Measurements from ENCODE around the gene AEBP1. TPM values are rescaled to one million over a fixed set of nuclear protein-coding genes. Genes with fewer than 3 reads are reported as not detected.
A peak's percentile ranks its signal among the peaks of the same experiment; 100 is the strongest.

The AEBP1 gene
- polyA plus RNA-seq (2013, experiment 1 of 2), result 24.0 TPM
- polyA plus RNA-seq (2013, experiment 2 of 2), result 30.7 TPM

- Histone ChIP-seq H3K27ac (ENCODE audit: low read depth, low read length) (no peak within 1 kb of the TSS), H3K27me3 (ENCODE audit: insufficient read depth, low read length) (peaks cover 20% of the 10 kb centered on the region), H3K4me1 (ENCODE audit: insufficient read depth, low read length) (peaks cover 10% of the 10 kb centered on the region; the same call in 1 of the 2 replicates), H3K9me3 (ENCODE audit: insufficient read depth, low read depth, low read length) (no peaks in the 10 kb centered on the region), H3K4me3 (ENCODE audit: low read length) (peak within 1 kb of the TSS; percentile 57), H3K36me3 (ENCODE audit: insufficient read depth, low read length) (peaks cover 3% of the 10 kb centered on the region; the same call in 1 of the 2 replicates), H3K9ac (ENCODE audit: low read depth, low read length) (peak within 1 kb of the TSS; percentile 30; the same call in 1 of the 2 replicates)
- WGBS, result 2% methylated on average over 70 of the region's 87 CpGs
Measured at GRCh38 chr7:44103923-44104859, at the start of gene AEBP1. TSS of gene AEBP1 (plus strand) at chr7:44104345. CDS start at chr7:44104666, 321 bp downstream.

- H3K9me3 ChIP-seq (ENCODE audit: insufficient read depth, low read depth, low read length), result no peaks in the 10 kb centered on the region
- H3K27ac ChIP-seq (ENCODE audit: low read depth, low read length), result no peak overlapping the region
- H3K4me1 ChIP-seq (ENCODE audit: insufficient read depth, low read length), result no peaks in the 10 kb centered on the region
- no peak overlapping the region for H3K4me3 ChIP-seq (ENCODE audit: low read length)
- H3K27me3 ChIP-seq (ENCODE audit: insufficient read depth, low read length), result no peaks in the 10 kb centered on the region
- 91% methylated on average over 7 of the region's 7 CpGs for WGBS
- no peak overlapping the region for H3K9ac ChIP-seq (ENCODE audit: low read depth, low read length)
- H3K36me3 ChIP-seq (ENCODE audit: insufficient read depth, low read length), result peaks cover 85% of the 10 kb centered on the region
Measured at GRCh38 chr7:44056681-44057080, 47.5 kb upstream of the AEBP1 start.

GRCh38 chr7:44057181-44057848 lies 46.8 kb upstream of the AEBP1 start:
- Histone ChIP-seq H3K9ac (ENCODE audit: low read depth, low read length) (no peak overlapping the region), H3K27ac (ENCODE audit: low read depth, low read length) (no peak overlapping the region), H3K4me1 (ENCODE audit: insufficient read depth, low read length) (no peaks in the 10 kb centered on the region), H3K27me3 (ENCODE audit: insufficient read depth, low read length) (no peaks in the 10 kb centered on the region), H3K36me3 (ENCODE audit: insufficient read depth, low read length) (peaks cover 84% of the 10 kb centered on the region), H3K4me3 (ENCODE audit: low read length) (no peak overlapping the region), H3K9me3 (ENCODE audit: insufficient read depth, low read depth, low read length) (no peaks in the 10 kb centered on the region)
- whole genome bisulfite sequencing, result 93% methylated on average over 11 of the region's 11 CpGs

- no peak overlapping the region for H3K27ac ChIP-seq (ENCODE audit: low read depth, low read length)
- H3K4me3 ChIP-seq (ENCODE audit: low read length), result no peak overlapping the region
- H3K9ac ChIP-seq (ENCODE audit: low read depth, low read length), result no peak overlapping the region
- WGBS, result 94% methylated on average over 30 of the region's 30 CpGs
- no peaks in the 10 kb centered on the region for H3K9me3 ChIP-seq (ENCODE audit: insufficient read depth, low read depth, low read length)
- peaks cover 77% of the 10 kb centered on the region for H3K36me3 ChIP-seq (ENCODE audit: insufficient read depth, low read length)
- H3K27me3 ChIP-seq (ENCODE audit: insufficient read depth, low read length), result no peaks in the 10 kb centered on the region
- H3K4me1 ChIP-seq (ENCODE audit: insufficient read depth, low read length), result no peaks in the 10 kb centered on the region
Measured at GRCh38 chr7:44057849-44058758, 46.0 kb upstream of the AEBP1 start.

DNA sequence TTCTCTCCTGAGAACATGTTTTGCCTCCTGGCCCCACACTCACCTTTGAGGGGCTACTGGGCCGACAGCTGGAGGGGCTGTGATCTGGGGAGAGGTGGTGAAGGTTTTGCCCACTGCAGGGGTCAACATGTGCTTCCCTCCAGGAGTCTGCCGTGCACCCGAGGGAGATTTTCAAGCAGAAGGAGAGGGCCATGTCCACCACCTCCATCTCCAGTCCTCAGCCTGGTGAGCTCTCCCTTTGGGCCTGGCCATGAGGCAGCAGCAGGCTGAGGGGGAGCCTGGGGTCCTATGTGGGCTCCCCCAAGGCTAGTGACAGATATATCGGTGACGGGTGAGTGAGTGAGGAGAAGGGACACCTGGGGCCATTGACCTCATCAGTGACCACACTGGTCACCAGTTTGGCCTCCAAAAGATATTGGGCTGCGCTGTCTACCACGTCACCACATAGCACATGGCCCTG lies 45.4 kb upstream of the AEBP1 start:
- H3K36me3 ChIP-seq (ENCODE audit: insufficient read depth, low read length), result peaks cover 73% of the 10 kb centered on the region
- no peaks in the 10 kb centered on the region for H3K9me3 ChIP-seq (ENCODE audit: insufficient read depth, low read depth, low read length)
- no peaks in the 10 kb centered on the region for H3K27me3 ChIP-seq (ENCODE audit: insufficient read depth, low read length)
- peaks cover 3% of the 10 kb centered on the region; the same call in 1 of the 2 replicates for H3K4me1 ChIP-seq (ENCODE audit: insufficient read depth, low read length)
- no peak overlapping the region for H3K27ac ChIP-seq (ENCODE audit: low read depth, low read length)
- H3K9ac ChIP-seq (ENCODE audit: low read depth, low read length), result no peak overlapping the region
- H3K4me3 ChIP-seq (ENCODE audit: low read length), result no peak overlapping the region
- 96% methylated on average over 7 of the region's 7 CpGs for WGBS

DNA sequence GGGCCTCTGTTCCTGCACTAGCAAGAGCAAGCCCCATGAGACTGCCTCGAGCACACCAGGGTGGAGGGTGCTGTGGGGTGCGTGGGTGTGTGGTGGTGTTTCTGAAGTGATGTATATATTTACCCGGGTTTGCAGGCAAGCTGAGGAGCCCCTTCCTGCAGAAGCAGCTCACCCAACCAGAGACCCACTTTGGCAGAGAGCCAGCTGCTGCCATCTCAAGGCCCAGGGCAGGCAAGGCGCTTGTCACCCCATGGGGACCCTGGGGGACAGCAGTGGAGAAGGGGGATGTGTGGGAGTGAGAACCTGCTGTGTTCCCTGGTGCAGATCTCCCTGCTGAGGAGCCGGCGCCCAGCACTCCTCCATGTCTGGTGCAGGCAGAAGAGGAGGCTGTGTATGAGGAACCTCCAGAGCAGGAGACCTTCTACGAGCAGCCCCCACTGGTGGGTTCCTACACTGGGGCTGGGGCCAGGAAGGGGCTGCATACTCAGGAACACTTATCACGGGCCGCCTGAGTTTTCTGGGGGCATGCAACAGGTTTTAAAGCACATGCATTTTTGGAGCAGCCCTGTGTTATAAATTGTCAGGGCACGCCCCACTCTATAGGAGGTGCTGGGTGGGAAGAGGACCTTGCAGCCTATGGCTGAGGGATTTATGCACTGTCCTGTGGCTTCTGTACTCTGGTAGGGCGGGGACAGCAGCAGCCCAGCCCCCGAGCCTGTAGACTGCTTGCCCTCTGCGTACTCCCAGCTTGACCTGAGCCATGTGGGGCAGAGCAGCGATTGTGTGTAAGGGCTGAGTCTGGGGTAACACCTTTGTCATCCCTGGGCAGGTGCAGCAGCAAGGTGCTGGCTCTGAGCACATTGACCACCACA lies 44.7 kb upstream of the AEBP1 start:
- no peak overlapping the region for H3K27ac ChIP-seq (ENCODE audit: low read depth, low read length)
- peaks cover 67% of the 10 kb centered on the region for H3K36me3 ChIP-seq (ENCODE audit: insufficient read depth, low read length)
- H3K9me3 ChIP-seq (ENCODE audit: insufficient read depth, low read depth, low read length), result no peaks in the 10 kb centered on the region
- 93% methylated on average over 14 of the region's 14 CpGs for WGBS
- no peak overlapping the region for H3K4me3 ChIP-seq (ENCODE audit: low read length)
- no peak overlapping the region for H3K9ac ChIP-seq (ENCODE audit: low read depth, low read length)
- no peaks in the 10 kb centered on the region for H3K27me3 ChIP-seq (ENCODE audit: insufficient read depth, low read length)
- H3K4me1 ChIP-seq (ENCODE audit: insufficient read depth, low read length), result peaks cover 4% of the 10 kb centered on the region; the same call in 1 of the 2 replicates

- Histone ChIP-seq H3K9me3 (ENCODE audit: insufficient read depth, low read depth, low read length) (no peaks in the 10 kb centered on the region), H3K9ac (ENCODE audit: low read depth, low read length) (no peak overlapping the region), H3K27me3 (ENCODE audit: insufficient read depth, low read length) (no peaks in the 10 kb centered on the region), H3K36me3 (ENCODE audit: insufficient read depth, low read length) (peaks cover 62% of the 10 kb centered on the region), H3K27ac (ENCODE audit: low read depth, low read length) (no peak overlapping the region), H3K4me1 (ENCODE audit: insufficient read depth, low read length) (peaks cover 4% of the 10 kb centered on the region; the same call in 1 of the 2 replicates), H3K4me3 (ENCODE audit: low read length) (no peak overlapping the region)
- 92% methylated on average over 21 of the region's 21 CpGs for WGBS
Measured at GRCh38 chr7:44060091-44060947, 43.8 kb upstream of the AEBP1 start.

GRCh38 chr7:44060948-44061644 lies 43.0 kb upstream of the AEBP1 start:
- Histone ChIP-seq H3K36me3 (ENCODE audit: insufficient read depth, low read length) (peaks cover 59% of the 10 kb centered on the region), H3K27me3 (ENCODE audit: insufficient read depth, low read length) (no peaks in the 10 kb centered on the region), H3K9me3 (ENCODE audit: insufficient read depth, low read depth, low read length) (no peaks in the 10 kb centered on the region), H3K9ac (ENCODE audit: low read depth, low read length) (no peak overlapping the region), H3K4me1 (ENCODE audit: insufficient read depth, low read length) (peaks cover 6% of the 10 kb centered on the region; the same call in 1 of the 2 replicates), H3K4me3 (ENCODE audit: low read length) (no peak overlapping the region), H3K27ac (ENCODE audit: low read depth, low read length) (no peak overlapping the region)
- 94% methylated on average over 8 of the region's 8 CpGs for WGBS

DNA sequence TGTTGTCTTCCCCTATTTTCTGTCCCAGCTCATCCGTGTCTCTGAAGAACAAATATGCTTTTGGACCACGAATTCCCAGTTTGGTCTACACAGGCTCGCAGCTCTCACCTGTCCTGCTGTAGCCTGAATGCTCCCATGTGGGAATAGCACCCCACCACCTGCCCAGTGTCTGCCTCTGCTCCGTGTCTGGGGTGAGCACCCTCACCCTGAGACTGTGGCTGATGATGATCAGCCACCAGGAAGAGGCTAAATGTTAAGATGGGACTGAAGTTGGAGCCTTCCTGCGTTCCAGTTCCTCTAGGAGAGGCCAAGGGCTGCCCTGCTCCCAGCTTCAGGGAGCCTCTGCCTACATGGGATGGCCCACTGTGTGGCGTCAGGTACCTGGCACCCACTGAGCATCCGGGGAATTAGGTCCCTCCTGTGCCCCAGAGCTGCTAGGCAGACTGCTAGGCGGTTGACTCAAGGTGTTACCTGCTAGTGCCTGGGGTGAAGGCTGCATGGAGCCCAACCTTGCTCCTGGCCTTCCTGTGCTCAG lies 42.4 kb upstream of the AEBP1 start:
- Histone ChIP-seq H3K27ac (ENCODE audit: low read depth, low read length) (no peak overlapping the region), H3K9me3 (ENCODE audit: insufficient read depth, low read depth, low read length) (no peaks in the 10 kb centered on the region), H3K36me3 (ENCODE audit: insufficient read depth, low read length) (peaks cover 53% of the 10 kb centered on the region), H3K4me1 (ENCODE audit: insufficient read depth, low read length) (peaks cover 12% of the 10 kb centered on the region; the same call in 1 of the 2 replicates), H3K27me3 (ENCODE audit: insufficient read depth, low read length) (no peaks in the 10 kb centered on the region), H3K4me3 (ENCODE audit: low read length) (no peak overlapping the region), H3K9ac (ENCODE audit: low read depth, low read length) (no peak overlapping the region)
- WGBS, result 90% methylated on average over 8 of the region's 8 CpGs
